NCI-H1105 (cell line): ENCODE data around the gene CRHBP.
"Not testable (repeated sequence)": the region's sequence is repeated elsewhere in the genome, so short reads cannot be mapped to it uniquely, and the experiment has no call there.

ENCODE experiments used
- DNase-seq: peaks from one replicate; lab custom pipeline; 2025; lab: John Stamatoyannopoulos, UW

CRHBP gene

GRCh38 chr5:76952795-76953536 lies at the start of gene CRHBP:
TSS of gene CRHBP (plus strand) at chr5:76953045. CDS start at chr5:76953135, 90 bp downstream.
- DNase-seq = no peak

- DNase-seq = no peak
Measured at GRCh38 chr5:76908166-76908565, 44.7 kb upstream of the CRHBP start.

GRCh38 chr5:76910344-76910933 lies 42.4 kb upstream of the CRHBP start:
- not testable (repeated sequence) for DNase-seq

- DNase-seq = not testable (repeated sequence)
Measured at GRCh38 chr5:76914671-76915070, 38.2 kb upstream of the CRHBP start.

- DNase-seq = no peak
Measured at GRCh38 chr5:76918539-76918938, 34.3 kb upstream of the CRHBP start.

- DNase-seq = no peak
Measured at GRCh38 chr5:76920491-76920890, 32.4 kb upstream of the CRHBP start.

GRCh38 chr5:76926329-76927105 lies 26.3 kb upstream of the CRHBP start:
- DNase-seq = no peak

GRCh38 chr5:76927961-76928360 lies 24.9 kb upstream of the CRHBP start:
- no peak for DNase-seq

- no peak for DNase-seq
Measured at GRCh38 chr5:76930083-76930482, 22.8 kb upstream of the CRHBP start.

- DNase-seq = no peak
Measured at GRCh38 chr5:76938177-76938576, 14.7 kb upstream of the CRHBP start.

GRCh38 chr5:76941000-76941399 lies 11.8 kb upstream of the CRHBP start:
- DNase-seq = no peak

GRCh38 chr5:76941442-76941841 lies 11.4 kb upstream of the CRHBP start:
- no peak for DNase-seq

GRCh38 chr5:76942581-76942980 lies 10.3 kb upstream of the CRHBP start:
- no peak for DNase-seq

- no peak for DNase-seq
Measured at GRCh38 chr5:76943006-76943405, 9.8 kb upstream of the CRHBP start.

- no peak for DNase-seq
Measured at GRCh38 chr5:76944638-76945037, 8.2 kb upstream of the CRHBP start.

- not testable (repeated sequence) for DNase-seq
Measured at GRCh38 chr5:76945238-76945637, 7.6 kb upstream of the CRHBP start.

- DNase-seq = no peak
Measured at GRCh38 chr5:76946090-76946489, 6.8 kb upstream of the CRHBP start.

- no peak for DNase-seq
Measured at GRCh38 chr5:76947082-76947503, 5.8 kb upstream of the CRHBP start.

- no peak for DNase-seq
Measured at GRCh38 chr5:76953551-76954382, 922 bp downstream of the CRHBP start.

- DNase-seq = no peak
Measured at GRCh38 chr5:76954383-76954763, 1.5 kb downstream of the CRHBP start.

- no peak for DNase-seq
Measured at GRCh38 chr5:76956033-76956432, 3.2 kb downstream of the CRHBP start.
